Measurements from ENCODE around the gene PLAAT4.

Gene PLAAT4, protein sequence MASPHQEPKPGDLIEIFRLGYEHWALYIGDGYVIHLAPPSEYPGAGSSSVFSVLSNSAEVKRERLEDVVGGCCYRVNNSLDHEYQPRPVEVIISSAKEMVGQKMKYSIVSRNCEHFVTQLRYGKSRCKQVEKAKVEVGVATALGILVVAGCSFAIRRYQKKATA

DNA sequence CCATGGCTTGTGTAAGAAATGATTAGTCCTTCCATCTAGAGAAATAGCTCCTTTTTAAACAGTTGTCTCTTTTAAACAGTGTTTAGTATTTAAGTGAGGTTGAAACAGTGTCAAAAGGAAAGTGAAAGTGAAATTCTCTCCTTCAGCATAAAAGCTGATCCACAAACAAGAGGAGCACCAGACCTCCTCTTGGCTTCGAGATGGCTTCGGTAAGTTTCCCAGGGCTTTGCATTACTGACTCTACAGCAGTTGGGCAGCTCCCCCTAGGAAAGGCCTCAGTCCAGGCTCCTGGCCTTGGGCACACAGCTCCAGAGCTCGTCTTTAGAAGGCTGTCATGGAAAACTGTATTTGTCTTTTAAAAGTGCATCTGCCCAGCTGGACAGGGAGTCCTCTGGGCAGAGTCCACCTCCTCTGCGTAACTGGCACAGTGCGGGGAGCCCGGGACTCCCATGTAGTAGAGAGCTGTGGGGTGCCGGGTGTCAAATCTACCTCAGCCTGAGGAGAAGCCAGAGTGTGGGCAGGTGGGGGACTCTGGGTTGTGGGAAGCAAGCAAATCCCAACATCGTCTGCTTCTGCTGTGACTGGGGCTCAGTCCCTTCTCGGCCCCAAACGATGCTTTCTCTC is at the start of gene PLAAT4:
Gene PLAAT4, plus strand, starts transcription at position 140 of the 624 bp plus-strand sequence. Its CDS starts 61 bp downstream, at position 201.
- no peak for DNase-seq (ENCODE audit: extremely low read depth in 1 of 2, low read depth in 1 of 2)

DNA sequence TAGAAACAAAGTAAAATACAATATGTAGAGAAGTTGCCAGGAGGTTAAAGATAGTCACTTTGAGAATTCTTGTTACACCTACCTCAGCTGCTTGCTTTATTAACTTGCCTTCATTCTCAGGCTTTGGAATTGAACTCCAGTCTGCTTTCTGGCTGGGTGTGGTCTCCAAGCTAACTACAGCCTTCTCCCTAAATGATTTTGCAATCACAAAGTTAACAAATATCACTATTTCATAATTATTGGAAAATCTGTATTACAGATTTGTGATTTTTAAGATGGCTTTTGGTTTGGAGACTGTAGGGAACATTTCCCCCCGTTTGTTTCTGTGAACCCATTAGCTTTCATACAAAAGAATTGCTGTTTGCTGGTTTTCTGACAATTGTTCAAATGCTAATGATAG is 47.8 kb upstream of the PLAAT4 start:
- no peak for DNase-seq (ENCODE audit: extremely low read depth in 1 of 2, low read depth in 1 of 2)

DNA sequence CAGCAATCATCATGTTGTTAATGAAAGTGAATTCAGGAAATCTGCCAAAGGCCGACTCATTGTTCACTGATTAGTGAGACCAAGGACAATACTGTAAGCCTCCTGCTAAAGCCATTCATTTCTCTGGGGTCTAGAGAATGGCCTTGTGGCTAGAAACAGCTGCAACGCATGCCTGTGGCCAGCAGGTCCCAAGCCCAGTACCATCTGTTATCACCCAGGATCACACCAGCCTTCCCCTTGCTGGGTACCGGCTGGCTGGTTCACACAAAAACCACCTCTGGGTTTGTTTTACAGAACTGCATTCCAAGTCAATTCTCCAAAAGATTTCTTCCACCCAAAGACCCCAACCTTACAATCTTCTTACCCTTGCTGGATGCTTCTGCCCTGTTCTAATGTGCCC is 46.7 kb upstream of the PLAAT4 start:
- DNase-seq (ENCODE audit: extremely low read depth in 1 of 2, low read depth in 1 of 2): no peak

DNA sequence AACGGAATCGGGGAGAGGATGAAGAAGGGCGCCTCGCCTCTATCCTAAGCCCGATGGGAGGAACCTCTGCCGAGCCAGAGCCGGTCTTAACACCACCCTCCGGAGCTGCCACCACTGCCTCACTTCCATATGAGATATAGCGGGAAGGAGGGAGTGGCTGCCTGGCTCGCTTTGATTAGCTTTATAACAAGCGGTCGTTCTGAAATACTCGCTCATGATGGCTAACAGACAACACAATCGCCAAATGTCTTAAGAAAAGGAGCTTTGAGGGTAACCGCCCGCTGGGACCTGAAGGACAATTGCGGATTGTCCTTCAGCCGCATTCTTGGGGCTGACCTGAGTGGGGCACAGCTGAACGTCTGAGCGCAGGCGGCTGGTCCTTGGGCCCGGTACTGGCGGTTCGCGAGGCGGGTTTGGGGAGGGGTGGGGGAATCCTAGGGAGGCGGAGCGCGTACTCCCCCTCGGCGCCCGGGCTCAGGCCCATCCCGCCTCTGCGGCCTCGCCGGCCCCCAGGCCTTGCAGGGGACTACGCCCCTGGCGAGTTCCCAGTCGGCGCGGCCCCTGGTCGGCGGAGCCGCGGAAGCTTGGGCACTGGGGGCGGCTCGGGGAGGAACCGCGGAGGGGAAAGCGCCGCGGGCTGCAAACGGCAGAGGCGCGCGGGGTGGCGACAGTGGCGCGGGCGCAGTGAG is 45.9 kb upstream of the PLAAT4 start, which contains the start of gene PLAAT5:
Gene PLAAT5, minus strand, starts transcription at position 617 of the 689 bp plus-strand sequence. Its CDS starts 133 bp downstream, at position 484.
- no peak for DNase-seq (ENCODE audit: extremely low read depth in 1 of 2, low read depth in 1 of 2)

DNA sequence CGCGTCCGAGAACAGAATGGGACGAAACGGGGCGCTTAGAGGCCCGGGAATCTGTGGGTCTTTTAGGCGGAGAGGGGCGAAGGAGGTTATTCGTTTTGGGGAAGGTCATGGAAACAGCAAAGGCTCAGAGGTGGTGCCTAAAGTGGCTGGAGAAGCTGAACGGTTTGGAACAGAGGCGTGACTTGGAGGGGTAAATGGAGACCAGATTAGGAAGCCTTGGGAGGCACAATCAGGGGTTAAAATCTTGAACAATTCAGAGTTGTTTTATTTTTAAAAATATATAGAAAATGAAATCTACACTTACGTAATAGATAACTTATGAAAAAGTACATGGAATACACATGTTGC is 45.4 kb upstream of the PLAAT4 start:
- DNase-seq (ENCODE audit: extremely low read depth in 1 of 2, low read depth in 1 of 2): no peak

DNA sequence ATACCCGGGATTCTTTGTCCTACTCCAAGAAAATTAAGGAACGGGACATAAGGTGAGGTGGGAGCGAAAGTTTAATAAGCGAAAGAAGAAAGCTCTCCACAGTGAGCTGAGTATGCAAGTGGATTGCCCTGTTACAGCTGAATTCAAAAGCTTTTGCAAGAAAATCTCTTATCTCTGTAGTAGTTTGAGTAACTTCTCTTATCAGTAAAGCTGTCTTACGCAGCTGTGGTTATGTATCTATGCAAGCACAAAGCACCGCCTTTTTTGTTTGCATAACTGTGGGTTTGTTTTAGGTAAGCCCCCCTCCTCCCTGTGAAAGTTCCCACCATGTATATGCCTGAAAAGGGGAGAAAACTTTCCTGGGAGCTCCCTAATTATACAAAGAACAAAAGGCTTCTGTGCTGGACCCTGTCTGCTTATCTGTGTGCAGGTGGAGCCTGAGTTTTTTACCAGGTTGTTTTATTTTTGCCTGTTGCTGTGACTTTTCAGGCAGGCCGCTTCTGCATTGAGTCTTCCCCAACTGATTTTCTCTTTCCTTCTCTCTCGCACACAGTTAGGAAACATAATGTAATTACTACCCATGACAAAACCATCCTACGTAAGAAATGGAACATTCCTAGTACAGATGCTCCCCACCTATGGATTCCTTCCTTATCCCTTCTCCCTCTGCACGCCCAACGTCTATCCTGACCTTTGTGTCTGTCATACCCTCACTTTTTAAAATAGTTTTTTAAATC is 44.8 kb upstream of the PLAAT4 start:
- no peak for DNase-seq (ENCODE audit: extremely low read depth in 1 of 2, low read depth in 1 of 2)

DNA sequence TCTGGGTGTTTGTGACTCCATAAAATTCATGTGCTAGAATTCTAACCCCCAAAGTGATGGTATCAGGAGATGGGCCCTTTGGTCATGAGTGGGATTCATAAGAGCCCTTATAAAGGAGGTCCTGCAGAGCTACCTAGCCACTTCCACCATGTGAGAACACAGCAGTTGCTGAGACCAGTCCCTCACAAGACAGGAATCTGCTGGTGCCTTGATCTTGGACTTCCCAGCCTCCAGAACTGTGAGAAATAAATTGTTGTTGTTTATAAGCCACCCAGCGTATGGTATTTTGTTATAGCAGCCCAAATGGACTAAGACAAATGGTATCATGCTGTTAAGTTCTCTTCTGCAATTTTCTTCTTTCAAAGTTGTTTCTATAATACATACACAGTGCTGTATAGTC is 44.2 kb upstream of the PLAAT4 start:
- no peak for DNase-seq (ENCODE audit: extremely low read depth in 1 of 2, low read depth in 1 of 2)

DNA sequence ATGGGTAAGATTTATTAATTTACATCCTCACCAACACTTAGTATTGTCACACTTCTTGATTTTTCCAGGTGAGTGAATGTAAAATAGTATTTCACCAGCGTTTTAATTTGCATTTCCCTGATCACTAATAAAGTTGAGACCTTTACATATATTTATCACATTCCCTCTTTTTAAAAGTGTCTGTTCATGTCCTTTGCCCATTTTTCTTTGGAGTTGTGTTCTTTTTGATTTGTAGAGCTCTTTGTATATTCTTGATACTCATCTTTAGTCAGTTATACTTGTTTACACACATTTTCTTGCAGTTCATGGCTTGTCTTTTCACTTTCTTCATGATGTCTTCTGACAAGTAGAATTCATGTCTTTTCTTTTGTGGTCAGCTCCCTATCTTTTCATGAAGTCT is 43.5 kb upstream of the PLAAT4 start:
- no peak for DNase-seq (ENCODE audit: extremely low read depth in 1 of 2, low read depth in 1 of 2)

DNA sequence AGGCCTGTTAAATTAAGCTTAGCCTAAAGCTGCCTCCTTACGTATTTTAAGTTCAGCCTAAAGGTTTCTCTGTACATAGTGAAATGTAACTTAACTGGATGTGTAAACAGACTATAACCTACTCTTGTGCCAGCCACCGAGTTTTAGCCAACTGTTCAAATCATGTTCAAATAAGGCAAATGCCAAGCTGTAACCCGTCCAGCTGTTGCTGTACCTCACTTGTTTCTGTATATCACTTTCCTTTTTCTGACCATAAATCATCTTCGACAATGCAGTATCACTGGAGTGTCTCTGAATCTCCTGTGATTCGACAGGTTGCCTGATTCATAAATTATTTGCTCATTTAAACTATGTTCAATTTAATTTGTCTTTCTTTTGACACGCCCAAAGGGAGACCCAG is 41.6 kb upstream of the PLAAT4 start:
- no peak for DNase-seq (ENCODE audit: extremely low read depth in 1 of 2, low read depth in 1 of 2)

DNA sequence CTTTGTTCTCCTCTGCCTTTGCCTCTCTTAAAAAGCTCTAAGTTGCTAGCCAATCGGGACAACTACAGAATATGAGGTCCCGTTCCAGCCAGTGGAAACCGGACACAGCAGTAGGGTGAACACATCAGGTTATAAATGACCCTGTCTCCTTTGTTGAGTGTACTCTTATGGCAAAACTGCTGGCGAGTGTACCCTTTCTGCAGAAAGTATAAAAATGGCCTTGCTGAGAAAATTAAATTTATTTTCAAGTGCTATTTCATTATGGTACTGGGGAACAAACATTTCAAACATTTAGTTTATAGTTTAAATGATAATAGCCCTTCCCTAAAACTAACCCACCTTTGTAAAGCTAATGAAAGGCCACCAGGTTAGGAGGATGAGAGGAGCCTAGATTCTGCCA is 36.7 kb upstream of the PLAAT4 start:
- DNase-seq (ENCODE audit: extremely low read depth in 1 of 2, low read depth in 1 of 2): no peak

DNA sequence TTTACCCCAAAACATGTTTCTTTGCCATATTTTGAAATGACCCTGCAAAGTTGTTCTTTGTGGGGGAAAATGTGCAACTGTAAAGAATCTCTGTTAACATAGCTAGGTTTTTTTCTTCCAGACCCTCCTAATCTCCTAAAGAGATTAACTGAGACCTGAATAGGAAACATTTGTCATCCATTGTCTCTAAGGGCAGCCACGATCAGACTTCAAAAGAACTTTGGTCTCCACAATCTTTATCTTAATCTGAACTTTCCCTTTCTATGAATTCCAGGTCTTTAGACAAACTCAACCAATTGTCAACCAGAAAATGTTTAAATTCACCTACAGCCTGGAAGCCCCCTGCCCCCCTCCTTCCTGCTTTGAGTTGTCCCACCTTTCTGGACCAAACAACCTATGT is 35.4 kb upstream of the PLAAT4 start:
- DNase-seq (ENCODE audit: extremely low read depth in 1 of 2, low read depth in 1 of 2): no peak

DNA sequence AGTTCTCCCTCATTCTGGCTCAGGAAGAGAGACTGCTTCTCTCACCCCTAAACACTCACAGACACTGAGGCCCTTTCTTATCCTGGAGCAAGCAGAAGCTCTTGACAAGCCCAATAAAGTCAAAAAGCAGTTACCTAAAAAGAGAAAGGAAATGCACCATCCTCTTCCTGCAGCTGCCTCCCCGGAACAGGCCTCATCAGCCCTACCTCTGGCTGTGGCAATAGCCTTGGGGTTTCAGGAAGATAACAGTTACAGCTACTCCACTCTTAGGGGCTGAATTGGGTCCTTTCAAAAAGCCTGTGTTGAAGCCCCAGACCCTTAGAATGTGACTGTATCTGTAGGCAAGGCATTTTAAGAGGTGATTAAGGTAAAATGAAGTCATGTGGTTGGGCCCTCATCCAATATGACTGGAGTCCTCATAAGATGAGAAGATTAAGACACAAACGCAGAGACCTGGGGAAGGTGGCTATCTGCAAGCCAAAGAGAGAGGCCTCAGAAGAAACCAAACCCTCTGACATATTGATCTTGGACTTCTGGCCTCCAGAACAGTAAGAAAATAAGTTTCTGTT is 34.3 kb upstream of the PLAAT4 start:
- DNase-seq (ENCODE audit: extremely low read depth in 1 of 2, low read depth in 1 of 2): no peak

DNA sequence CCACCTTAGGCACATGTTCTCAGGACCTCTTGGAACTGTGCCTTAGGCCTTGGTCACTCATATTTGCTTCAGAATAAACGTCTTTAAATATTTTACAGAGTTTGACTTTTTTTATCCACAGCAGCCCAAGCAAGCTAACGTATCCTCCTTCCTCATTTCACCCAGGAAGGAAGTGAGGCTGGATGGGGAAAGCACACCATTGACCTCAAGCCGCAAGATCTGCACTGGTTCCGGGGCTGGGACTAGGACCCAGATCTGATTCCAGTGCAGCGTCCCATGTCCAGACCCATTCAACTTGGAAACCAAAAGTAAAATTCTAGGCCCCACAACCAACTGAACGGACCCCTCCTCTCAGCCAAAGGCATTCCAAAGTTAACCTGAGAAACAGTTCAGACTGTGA is 33.1 kb upstream of the PLAAT4 start:
- no peak for DNase-seq (ENCODE audit: extremely low read depth in 1 of 2, low read depth in 1 of 2)

DNA sequence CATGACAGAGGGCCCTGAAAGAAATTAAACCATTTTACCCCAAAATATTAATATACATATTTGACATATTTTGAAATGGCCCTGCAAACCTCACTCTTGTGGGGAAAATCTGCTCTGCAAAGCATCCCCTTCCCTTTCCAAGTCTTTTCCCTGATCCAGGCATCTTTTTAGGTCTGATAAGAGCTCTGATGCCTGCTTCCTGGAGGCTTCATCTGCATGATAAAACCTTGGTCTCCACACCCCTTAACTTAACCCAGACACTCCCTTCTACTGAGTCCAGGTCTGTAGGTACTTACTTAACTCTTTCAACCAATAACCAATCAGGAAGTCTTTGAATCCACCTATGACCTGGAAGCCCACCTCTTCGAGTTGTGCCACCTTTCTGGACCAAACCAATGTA is 32.6 kb upstream of the PLAAT4 start:
- no peak for DNase-seq (ENCODE audit: extremely low read depth in 1 of 2, low read depth in 1 of 2)

DNA sequence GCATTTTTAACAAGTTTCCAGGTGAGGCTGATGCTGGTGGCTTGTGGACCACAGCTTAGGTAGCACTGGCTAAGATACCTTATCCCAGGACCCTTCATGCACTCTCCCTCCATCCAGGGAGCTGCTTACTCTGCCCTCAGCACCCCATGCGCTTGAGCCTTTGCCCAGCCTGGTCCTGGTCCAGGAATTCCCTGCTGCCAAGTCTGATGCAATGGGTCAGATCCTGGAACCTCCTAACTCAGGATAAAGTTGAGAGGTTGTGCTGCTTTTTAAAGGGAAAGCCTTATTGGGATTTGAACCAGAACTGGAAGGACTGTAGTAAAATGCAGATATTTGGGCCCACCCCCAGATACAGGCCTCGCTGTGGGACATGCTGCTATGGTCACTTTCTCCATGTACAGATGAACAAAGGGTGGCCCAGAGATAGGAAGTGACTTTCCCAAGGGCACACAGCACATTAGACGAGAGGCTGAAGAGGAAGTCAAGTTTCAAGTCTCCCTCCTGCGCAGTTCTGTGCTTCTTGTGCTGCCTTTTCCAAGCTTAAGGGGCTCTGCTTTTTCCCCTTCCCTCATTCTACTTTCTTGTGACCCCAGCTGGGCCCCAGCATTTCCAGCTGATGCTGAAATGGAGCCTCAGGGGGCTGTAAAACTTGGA is 31.5 kb upstream of the PLAAT4 start:
- no peak for DNase-seq (ENCODE audit: extremely low read depth in 1 of 2, low read depth in 1 of 2)

DNA sequence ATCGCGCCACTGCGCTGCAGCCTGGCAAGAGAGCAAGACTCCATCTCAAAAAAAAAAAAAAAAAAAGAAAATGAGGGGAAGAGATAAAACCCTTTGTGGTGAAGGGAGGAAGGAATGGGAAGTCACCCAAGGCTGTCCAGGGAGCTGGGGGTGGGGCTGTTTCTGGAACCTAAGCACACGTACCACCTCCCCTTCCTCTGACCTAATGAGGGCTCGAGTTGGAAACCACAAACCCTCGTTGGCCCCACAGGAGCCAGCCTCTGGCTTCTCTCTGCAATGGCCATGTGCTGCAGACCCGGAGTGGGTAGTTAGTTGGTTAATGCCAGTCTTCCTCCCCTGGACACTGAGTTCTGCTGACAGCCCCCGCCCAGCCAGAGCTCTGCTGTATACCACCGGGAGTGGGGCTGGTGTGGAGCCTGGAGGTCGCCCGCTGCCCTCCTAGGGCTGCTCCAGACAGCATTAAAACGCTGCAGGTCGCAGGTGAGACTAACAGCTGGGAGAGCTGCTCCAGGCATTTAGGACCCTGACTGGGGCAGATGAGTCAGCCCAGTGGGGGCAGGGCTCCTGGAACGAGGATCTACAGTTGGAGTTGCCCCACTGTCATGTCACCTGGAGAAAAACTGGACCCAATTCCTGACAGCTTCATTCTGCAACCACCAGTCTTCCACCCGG is 30.6 kb upstream of the PLAAT4 start, which contains the start of gene LGALS12:
Gene LGALS12, plus strand, starts transcription at position 228 of the 672 bp plus-strand sequence. Its CDS starts 375 bp downstream, at position 603.
- no peak for DNase-seq (ENCODE audit: extremely low read depth in 1 of 2, low read depth in 1 of 2)

DNA sequence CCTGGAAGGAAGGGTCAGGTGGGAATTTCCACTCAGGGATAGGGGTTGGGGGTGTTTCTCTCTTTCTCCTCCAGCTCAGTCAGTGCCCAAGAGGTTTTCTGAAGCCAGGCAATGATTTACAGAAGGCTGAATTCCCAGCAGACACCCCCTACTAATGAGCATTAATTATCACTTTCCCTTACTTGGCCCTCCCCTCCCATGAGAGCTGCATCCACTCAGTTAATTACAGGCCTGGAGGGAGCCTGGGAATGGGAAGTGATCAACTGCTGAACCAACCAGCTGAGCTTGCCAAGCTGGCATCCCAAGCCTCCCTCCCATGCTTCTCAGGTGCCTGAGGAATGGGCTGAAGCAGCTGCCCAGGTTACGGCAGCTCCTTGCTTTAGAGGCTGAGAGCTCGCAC is 29.7 kb upstream of the PLAAT4 start:
- DNase-seq (ENCODE audit: extremely low read depth in 1 of 2, low read depth in 1 of 2): no peak

DNA sequence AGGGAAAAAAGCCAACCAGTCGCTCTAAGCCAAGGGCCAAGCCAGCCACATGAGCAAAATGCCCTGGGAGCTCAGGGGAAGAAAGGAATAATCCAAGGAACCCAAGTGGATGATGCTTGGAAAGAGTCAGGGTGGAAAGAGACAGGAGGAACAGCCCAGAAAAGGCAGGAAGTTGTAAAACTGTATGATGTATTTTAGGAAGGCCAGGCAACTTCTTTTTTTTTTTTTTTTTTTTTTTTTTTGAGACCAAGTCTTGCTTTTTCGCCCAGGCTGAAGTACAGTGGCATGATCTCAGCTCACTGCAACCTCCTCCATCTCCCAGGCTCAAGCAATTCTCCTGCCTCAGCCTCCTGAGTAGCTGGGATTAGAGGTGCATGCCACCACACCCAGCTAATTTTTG is 29.1 kb upstream of the PLAAT4 start:
- no peak for DNase-seq (ENCODE audit: extremely low read depth in 1 of 2, low read depth in 1 of 2)

DNA sequence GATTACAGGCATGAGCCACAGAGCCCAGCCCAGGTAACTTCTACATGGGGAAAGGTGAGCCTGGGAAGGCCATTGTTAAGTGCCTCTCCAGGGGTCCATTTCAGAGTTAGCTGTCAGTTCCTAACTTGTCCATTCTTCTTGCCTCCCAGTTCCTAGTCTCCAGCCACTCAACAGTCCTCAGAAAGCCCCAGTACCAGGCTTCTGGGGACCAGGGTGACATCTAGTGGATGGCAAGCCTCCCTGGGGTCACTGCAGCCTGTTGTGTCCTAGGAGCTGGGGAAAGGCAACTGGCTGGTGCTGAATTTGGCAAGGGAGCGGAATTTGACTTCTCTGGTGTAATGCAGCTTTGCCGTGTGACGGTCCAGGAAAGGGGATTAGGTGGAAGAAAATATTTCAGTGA is 28.6 kb upstream of the PLAAT4 start:
- DNase-seq (ENCODE audit: extremely low read depth in 1 of 2, low read depth in 1 of 2): peak in 1 of 2 donors; percentile 10

DNA sequence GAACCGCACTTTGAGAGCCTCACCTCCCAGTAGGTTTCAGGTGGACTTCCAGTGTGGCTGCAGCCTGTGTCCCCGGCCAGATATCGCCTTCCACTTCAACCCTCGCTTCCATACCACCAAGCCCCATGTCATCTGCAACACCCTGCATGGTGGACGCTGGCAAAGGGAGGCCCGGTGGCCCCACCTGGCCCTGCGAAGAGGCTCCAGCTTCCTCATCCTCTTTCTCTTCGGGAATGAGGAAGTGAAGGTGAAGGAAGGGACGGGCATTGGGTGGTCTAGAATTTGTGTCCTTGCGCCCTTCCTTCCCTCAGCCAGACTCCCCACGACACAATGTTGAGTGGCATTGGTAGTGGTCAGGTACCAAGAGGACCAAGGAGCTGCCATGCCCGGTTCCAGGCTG is 27.9 kb upstream of the PLAAT4 start:
- no peak for DNase-seq (ENCODE audit: extremely low read depth in 1 of 2, low read depth in 1 of 2)

All from stimulated activated CD8-positive, alpha-beta memory T cell treated with anti-CD3 and anti-CD28 coated beads, Interleukin-7, amount 100 ng/mL, for 48 hours (primary cell).